ES-I3 (cell line): Measurements from ENCODE around the gene SLC2A4.
"Not testable (repeated sequence)": the region's sequence is repeated elsewhere in the genome, so short reads cannot be mapped to it uniquely, and the experiment has no call there.

Experiments used
- H3K36me3 ChIP-seq: 2 replicates; pipeline ENCODE4 v1.6.1; 2013; ENCODE audit warnings: mild to moderate bottlenecking, low read length, control low read depth, moderate library complexity; ENCODE audit not compliant: insufficient read depth
- H3K4me1 ChIP-seq: 2 replicates; pipeline ENCODE4 v1.6.1; 2013; ENCODE audit warnings: mild to moderate bottlenecking, control low read depth, low read length; ENCODE audit not compliant: insufficient read depth
- H3K9ac ChIP-seq: 2 replicates; pipeline ENCODE4 v1.6.1; 2013; ENCODE audit warnings: low read depth, mild to moderate bottlenecking, low read length, moderate library complexity
- H3K9me3 ChIP-seq: 2 replicates; pipeline ENCODE4 v1.6.1; 2013; ENCODE audit warnings: mild to moderate bottlenecking, low read length, moderate library complexity; ENCODE audit not compliant: control insufficient read depth, insufficient read depth

The SLC2A4 gene

GRCh38 chr17:7327056-7327455, 45.5 kb downstream of the SLC2A4 start:
- H3K36me3 ChIP-seq: peaks cover 21% of the 10 kb centered on the region
- H3K9me3 ChIP-seq: no peaks in the 10 kb centered on the region
- no peak overlapping the region for H3K9ac ChIP-seq
- peaks cover 4% of the 10 kb centered on the region for H3K4me1 ChIP-seq

GRCh38 chr17:7327501-7327900, 46.0 kb downstream of the SLC2A4 start:
- H3K36me3 ChIP-seq: peaks cover 21% of the 10 kb centered on the region
- peaks cover 4% of the 10 kb centered on the region for H3K4me1 ChIP-seq
- H3K9me3 ChIP-seq: no peaks in the 10 kb centered on the region
- no peak overlapping the region for H3K9ac ChIP-seq

- no peaks in the 10 kb centered on the region for H3K9me3 ChIP-seq
- peak overlapping the region; percentile 64; the same call in 1 of the 2 replicates for H3K9ac ChIP-seq
- H3K36me3 ChIP-seq: peaks cover 19% of the 10 kb centered on the region
- peaks cover 4% of the 10 kb centered on the region for H3K4me1 ChIP-seq
Observed at GRCh38 chr17:7328009-7328408, 46.5 kb downstream of the SLC2A4 start.

GRCh38 chr17:7328840-7329373, 47.4 kb downstream of the SLC2A4 start, which contains the start of gene NEURL4:
Gene NEURL4, minus strand, starts transcription at chr17:7329335. Its CDS starts 23 bp downstream, at chr17:7329312.
- H3K9ac ChIP-seq: peak within 1 kb of the TSS; percentile 83
- peaks cover 12% of the 10 kb centered on the region; the same call in 1 of the 2 replicates for H3K36me3 ChIP-seq
- H3K4me1 ChIP-seq: peaks cover 4% of the 10 kb centered on the region

GRCh38 chr17:7329374-7329996, 48.0 kb downstream of the SLC2A4 start:
- H3K4me1 ChIP-seq: peaks cover 4% of the 10 kb centered on the region
- peaks cover 12% of the 10 kb centered on the region; the same call in 1 of the 2 replicates for H3K36me3 ChIP-seq
- no peaks in the 10 kb centered on the region for H3K9me3 ChIP-seq
- peak overlapping the region; percentile 83 for H3K9ac ChIP-seq

More at GRCh38 chr17:7328840-7329373, 47.4 kb downstream of the SLC2A4 start, which contains the start of gene NEURL4:
- no peaks in the 10 kb centered on the region for H3K9me3 ChIP-seq

GRCh38 chr17:7329997-7330637, 48.6 kb downstream of the SLC2A4 start:
- Histone ChIP-seq H3K36me3 (peaks cover 12% of the 10 kb centered on the region; the same call in 1 of the 2 replicates), H3K9me3 (no peaks in the 10 kb centered on the region), H3K9ac (peak overlapping the region; percentile 83), H3K4me1 (peaks cover 4% of the 10 kb centered on the region)

GRCh38 chr17:7330638-7331015, 49.1 kb downstream of the SLC2A4 start:
- Histone ChIP-seq H3K9me3 (no peaks in the 10 kb centered on the region), H3K4me1 (peaks cover 4% of the 10 kb centered on the region), H3K9ac (peak overlapping the region; percentile 83), H3K36me3 (peaks cover 8% of the 10 kb centered on the region; the same call in 1 of the 2 replicates)

GRCh38 chr17:7332111-7332510, 50.6 kb downstream of the SLC2A4 start:
- no peak overlapping the region for H3K9ac ChIP-seq
- H3K9me3 ChIP-seq: no peaks in the 10 kb centered on the region
- no peaks in the 10 kb centered on the region for H3K36me3 ChIP-seq
- peaks cover 6% of the 10 kb centered on the region for H3K4me1 ChIP-seq

GRCh38 chr17:7332600-7333069, 51.1 kb downstream of the SLC2A4 start:
- not testable (repeated sequence) for H3K9me3 ChIP-seq, H3K9ac ChIP-seq

GRCh38 chr17:7334938-7335538, 53.5 kb downstream of the SLC2A4 start:
- H3K36me3 ChIP-seq: no peaks in the 10 kb centered on the region
- no peak overlapping the region for H3K9ac ChIP-seq
- H3K9me3 ChIP-seq: no peaks in the 10 kb centered on the region
- H3K4me1 ChIP-seq: peaks cover 6% of the 10 kb centered on the region; the same call in 1 of the 2 replicates

More at GRCh38 chr17:7332600-7333069, 51.1 kb downstream of the SLC2A4 start:
- H3K4me1 ChIP-seq, H3K36me3 ChIP-seq: not testable (repeated sequence)

- H3K36me3 ChIP-seq, H3K4me1 ChIP-seq, H3K9ac ChIP-seq, H3K9me3 ChIP-seq: not testable (repeated sequence)
Observed at GRCh38 chr17:7335765-7336164, 54.2 kb downstream of the SLC2A4 start.

- Histone ChIP-seq H3K9ac (peak within 1 kb of the TSS; percentile 67), H3K4me1 (peaks cover 6% of the 10 kb centered on the region; the same call in 1 of the 2 replicates), H3K36me3 (no peaks in the 10 kb centered on the region), H3K9me3 (no peaks in the 10 kb centered on the region)
Observed at GRCh38 chr17:7336240-7337175, 55.0 kb downstream of the SLC2A4 start, which contains the start of gene ACAP1. Gene ACAP1, plus strand, starts transcription at chr17:7336529. Its CDS starts 206 bp downstream, at chr17:7336735.

GRCh38 chr17:7337600-7337999, 56.1 kb downstream of the SLC2A4 start:
- H3K9me3 ChIP-seq, H3K4me1 ChIP-seq, H3K36me3 ChIP-seq, H3K9ac ChIP-seq: not testable (repeated sequence)
